ENCODE results near the gene GTPBP6.
"Not testable (repeated sequence)": the region's sequence is repeated elsewhere in the genome, so short reads cannot be mapped to it uniquely, and the experiment has no call there.

The GTPBP6 gene

DNA sequence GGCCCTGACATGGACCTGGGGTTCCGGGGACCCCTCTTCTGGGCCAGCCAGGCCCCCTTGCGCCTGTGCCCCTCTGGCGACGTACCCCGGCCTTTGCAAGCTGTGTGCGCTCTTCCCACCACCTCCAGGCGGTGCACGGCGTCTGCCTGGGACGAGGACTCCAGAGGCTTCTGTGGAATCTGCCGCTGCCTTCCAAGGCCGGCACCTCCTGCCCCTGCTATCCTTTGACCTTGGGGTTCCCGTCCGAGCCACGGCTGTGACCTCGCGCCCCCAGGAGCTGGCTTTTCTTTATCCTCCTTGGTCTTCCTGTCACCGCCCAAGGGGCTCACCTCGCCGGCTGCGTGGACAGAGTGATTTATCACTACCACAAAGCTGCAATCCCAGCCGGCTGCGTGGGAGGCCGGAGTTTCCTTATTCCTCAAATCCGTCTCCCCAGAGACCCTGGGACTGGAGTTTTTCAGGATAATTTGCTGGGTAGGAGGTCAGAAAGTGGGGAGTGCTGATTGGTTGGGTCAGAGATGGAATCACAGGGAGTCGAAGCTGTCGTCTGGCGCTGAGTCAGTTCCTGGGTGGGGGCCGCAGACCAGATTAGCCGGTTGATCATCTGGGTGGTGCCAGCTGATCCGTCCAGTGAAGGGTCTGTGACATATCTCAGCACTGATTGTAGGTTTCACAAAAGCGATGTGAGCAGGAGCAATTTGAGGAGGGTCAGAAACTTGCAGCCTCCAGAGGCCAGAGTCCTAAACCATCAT, 57.3 kb downstream of the GTPBP6 start:
- DNase-seq, result no peak

GRCh38 chrX:259692-260355, 58.8 kb downstream of the GTPBP6 start:
- DNase-seq, result no peak

DNA sequence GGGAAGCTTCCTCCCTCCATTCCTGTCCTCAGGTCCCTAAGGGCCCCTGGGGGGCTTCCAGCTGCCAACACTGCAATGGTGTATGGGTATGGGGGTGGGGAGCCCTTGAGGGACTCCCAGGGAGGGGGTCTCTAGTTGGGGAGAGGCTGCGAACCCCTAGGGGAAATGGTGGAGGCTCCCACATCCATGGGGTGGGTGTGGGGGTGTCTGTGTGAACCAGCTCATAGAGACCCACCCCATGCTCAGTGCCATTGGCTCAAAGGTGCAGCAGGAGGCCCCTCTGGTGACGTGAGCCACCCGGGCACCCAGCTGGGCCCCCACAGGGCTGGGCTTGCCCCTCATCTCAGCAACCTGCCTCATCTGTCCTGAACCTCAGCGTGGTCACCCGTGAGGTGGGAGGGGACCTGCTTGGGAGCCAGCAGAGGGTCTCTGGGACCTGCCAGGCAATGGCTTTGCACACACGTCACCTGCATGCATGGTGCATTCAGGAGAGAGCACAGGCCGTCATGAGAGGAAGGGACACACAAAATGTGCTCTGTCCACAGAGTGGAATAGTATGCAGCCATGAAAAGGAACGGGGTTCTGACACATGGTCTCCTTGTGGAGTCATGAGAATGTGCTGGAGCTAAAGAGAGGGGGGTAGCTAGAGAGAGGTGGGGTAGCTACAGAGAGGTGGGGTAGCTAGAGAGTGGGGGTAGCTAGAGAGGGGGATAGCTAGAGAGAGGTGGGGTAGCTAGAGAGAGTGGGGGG, 60.1 kb downstream of the GTPBP6 start:
- no peak for DNase-seq

DNA sequence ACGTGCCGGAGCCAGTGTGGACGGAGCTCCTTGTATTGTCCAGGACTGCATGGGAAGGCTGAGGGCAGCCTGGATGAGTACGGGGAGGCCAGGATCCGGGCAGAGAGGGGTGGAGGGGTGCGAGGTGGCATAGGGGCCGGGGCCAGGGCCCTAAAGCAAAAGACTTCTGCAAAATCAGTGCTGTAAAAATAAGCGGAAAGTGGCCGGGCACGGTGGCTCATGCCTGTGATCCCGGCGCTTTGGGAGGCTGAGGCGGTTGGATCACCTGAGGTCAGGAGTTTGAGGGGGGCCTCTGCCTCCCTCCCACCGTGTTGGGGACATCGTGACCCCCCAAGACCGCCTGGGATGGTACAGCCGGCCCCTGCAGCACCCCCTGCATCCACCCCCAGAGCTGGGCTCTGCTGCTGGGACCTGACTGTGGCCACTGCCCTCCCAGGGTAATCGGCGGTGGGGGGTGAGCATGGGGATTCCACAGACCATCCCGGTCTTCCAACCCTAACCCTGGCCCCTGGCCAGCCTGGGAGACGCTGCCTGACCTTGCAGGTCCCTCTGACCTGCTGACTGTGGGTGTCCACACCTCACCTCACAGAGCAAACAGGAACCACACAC, 60.8 kb downstream of the GTPBP6 start:
- DNase-seq, result no peak

DNA sequence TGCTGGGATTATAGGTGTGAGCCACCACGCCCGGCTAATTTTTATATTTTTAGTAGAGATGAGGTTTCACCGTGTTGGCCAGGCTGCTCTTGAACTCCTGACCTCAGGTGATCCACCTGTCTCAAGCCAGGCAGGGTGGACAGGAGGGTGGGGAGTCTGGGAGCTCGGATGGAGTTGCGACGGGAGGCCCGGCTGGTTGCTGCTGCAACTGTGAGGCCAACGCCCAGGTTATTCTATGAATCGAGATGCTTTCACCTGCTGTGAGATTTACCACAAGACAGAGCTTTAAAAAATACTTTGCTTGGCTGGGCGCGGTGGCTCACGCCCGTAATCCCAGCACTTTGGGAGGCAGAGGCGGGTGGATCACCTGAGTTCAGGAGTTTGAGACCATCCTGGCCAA, 61.5 kb downstream of the GTPBP6 start:
- DNase-seq, result not testable (repeated sequence)

DNA sequence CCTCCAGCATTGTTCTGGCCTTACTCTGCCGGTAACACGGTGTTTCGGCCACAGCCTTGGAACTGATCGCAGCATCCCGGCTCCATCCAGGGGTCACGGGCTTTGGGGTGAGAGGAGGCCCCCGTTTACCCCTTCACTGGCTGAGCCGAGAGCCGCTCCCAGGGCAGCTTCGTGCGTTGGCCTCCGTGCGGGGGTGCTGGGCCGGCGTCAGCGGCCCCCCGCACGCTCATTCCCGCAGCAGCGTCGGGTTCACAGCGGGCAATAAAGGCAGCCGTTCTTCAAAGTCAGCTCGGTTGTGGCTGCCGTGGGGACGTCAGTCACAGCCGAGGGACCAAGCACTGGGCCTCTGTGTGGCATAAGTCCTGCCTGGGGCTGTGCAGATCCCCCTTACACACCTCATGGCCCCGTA, 62.7 kb downstream of the GTPBP6 start:
- DNase-seq, result no peak

All from effector CD4-positive, alpha-beta T cell (primary cell).